Panc1 (cell line): Measurements from ENCODE around the gene COL23A1. TPM values are rescaled to one million over a fixed set of nuclear protein-coding genes. Genes with fewer than 3 reads are reported as not detected.

ENCODE experiments used
- ATAC-seq: fragments of 200-7000 bp; cut with Tn5 transposase; 2 replicates; pipeline ENCODE4 v1.9.1; 2020; ENCODE audit warnings: mild to moderate bottlenecking, moderate library complexity
- BruUV-seq: library from RNA; stranded (reverse); fragments of 400-500 nt; replicated peaks from 2 replicates; lab custom pipeline; 2021; lab: Mats Ljungman, UMichigan
- CTCF ChIA-PET: fragments of 300-600 bp; sonication (Branson Sonifier 250); formaldehyde crosslinking; loops from one replicate; lab custom pipeline; 2022; ENCODE audit warnings: antibody characterized with exemption; lab: Charles Lee
- POLR2A ChIA-PET: fragments of 300-600 bp; sonication (Branson Sonifier 250); formaldehyde crosslinking; loops from one replicate; lab custom pipeline; 2022; ENCODE audit warnings: antibody characterized with exemption; lab: Charles Lee
- DNase-seq: peaks from one replicate; pipeline ENCODE4 v3.0.0-alpha.2; 2010; ENCODE audit warnings: low read depth, low spot score
- H3K27ac ChIP-seq: 2 replicates; pipeline ENCODE4 v1.5.1; 2011; ENCODE audit warnings: mild to moderate bottlenecking, low read length, inconsistent platforms
- H3K27me3 ChIP-seq: fragments of 200-500 bp; sonication (Bioruptor generic); 2 replicates; pipeline ENCODE4 v1.6.0; 2014; ENCODE audit warnings: low read length, inconsistent platforms; ENCODE audit not compliant: control insufficient read depth, insufficient read depth
- H3K36me3 ChIP-seq: fragments of 200-500 bp; sonication (Bioruptor generic); 2 replicates; pipeline ENCODE4 v1.5.1; 2014; ENCODE audit warnings: inconsistent platforms, mild to moderate bottlenecking, low read length, moderate library complexity; ENCODE audit not compliant: control insufficient read depth, insufficient read depth
- H3K4me1 ChIP-seq: 2 replicates; pipeline ENCODE4 v1.5.1; 2011; ENCODE audit warnings: inconsistent platforms, mild to moderate bottlenecking, low read length, moderate library complexity; ENCODE audit not compliant: control insufficient read depth, insufficient read depth
- H3K4me3 ChIP-seq, 2 experiments: 2 replicates each; pipeline ENCODE4 v1.5.1; 2011 to 2012; ENCODE audit warnings: low read depth in 2 of 2, low read length in 2 of 2, mild to moderate bottlenecking in 2 of 2, inconsistent platforms in 1 of 2, moderate library complexity in 1 of 2
- H3K9me3 ChIP-seq: fragments of 200-500 bp; sonication (Bioruptor generic); 2 replicates; pipeline ENCODE4 v1.5.1; 2014; ENCODE audit warnings: low read depth, mild to moderate bottlenecking, inconsistent platforms, low read length, moderate library complexity; ENCODE audit not compliant: control insufficient read depth, insufficient read depth
- CTCF ChIP-seq: fragments of 450-650 bp; IDR thresholded peaks from 2 replicates; pipeline ENCODE4 v1.5.1; 2017; ENCODE audit warnings: mild to moderate bottlenecking
- POLR2AphosphoS5 ChIP-seq: IDR thresholded peaks from 2 replicates; pipeline ENCODE4 v1.6.1; 2012; ENCODE audit warnings: mild to moderate bottlenecking, low read depth, low read length, moderate library complexity
- SIN3A ChIP-seq: IDR thresholded peaks from 2 replicates; pipeline ENCODE4 v1.6.1; 2012; ENCODE audit warnings: low read depth, mild to moderate bottlenecking, low read length, moderate library complexity, borderline replicate concordance; ENCODE audit not compliant: insufficient read depth
- TCF7L2 ChIP-seq: IDR thresholded peaks from 2 replicates; pipeline ENCODE4 v1.6.1; 2011; ENCODE audit warnings: mild to moderate bottlenecking, low read depth, low read length, inconsistent platforms
- in situ Hi-C: cut with HindIII; loops from 2 replicates; pipeline ENCODE4 v1.10.0; 2016; ENCODE audit warnings: low sequenced_read_pairs, low pct_unique_long_range_greater_than_20kb
- intact Hi-C: fragments of 100-400 bp; cut with micrococcal nuclease; formaldehyde crosslinking; loops from one replicate; pipeline ENCODE4 v1.10.0; 2022; ENCODE audit not compliant: unreplicated experiment
- total RNA-seq: library from RNA; stranded (reverse); gene quantifications from one replicate; pipeline ENCODE4 v1.2.1, GENCODE V29; 2021; ENCODE audit not compliant: unreplicated experiment
- TF ChIP-seq, protein P1 (sequence below), 2 experiments: IDR thresholded peaks; 2 replicates each; pipeline ENCODE4 v1.6.1; 2011 to 2012; ENCODE audit warnings: low read depth in 2 of 2, control low read depth in 1 of 2, low read length in 1 of 2, mild to moderate bottlenecking in 1 of 2, moderate library complexity in 1 of 2; ENCODE audit not compliant: insufficient read depth in 1 of 2

The COL23A1 gene
- total RNA-seq, 1 experiment from 2014 or later = 0.05 TPM

DNA sequence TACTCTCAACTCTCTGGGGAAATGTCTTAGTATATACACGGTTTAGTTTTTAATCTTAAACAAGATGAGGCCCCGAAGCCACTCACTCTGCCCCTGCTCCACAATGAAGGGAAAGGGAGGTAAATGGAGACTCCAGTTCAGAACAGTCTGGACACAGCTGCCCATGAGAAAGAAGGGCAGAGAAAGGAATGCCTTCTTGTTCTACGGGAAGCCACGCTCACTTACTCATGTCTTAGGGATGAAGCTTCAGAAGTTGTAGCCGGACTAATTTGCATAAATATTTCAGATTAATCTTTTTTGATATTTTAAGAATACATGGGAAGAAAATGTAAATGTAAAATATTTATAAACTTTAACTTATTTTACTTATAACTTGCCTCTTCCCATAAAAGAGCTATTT lies 94.0 kb downstream of the COL23A1 start:
- no TSS peak for BruUV-seq
- Histone ChIP-seq H3K9me3 (no peaks in the 10 kb centered on the region; the same call in 1 of the 2 replicates), H3K36me3 (no peaks in the 10 kb centered on the region), H3K4me1 (no peaks in the 10 kb centered on the region), H3K27me3 (peaks cover 7% of the 10 kb centered on the region), H3K27ac (no peak overlapping the region), H3K4me3 (no peak overlapping the region)
- TF ChIP-seq SIN3A (no peak), POLR2AphosphoS5 (no peak), CTCF (no peak), TCF7L2 (no peak)
- TF ChIP-seq, protein P1, sequence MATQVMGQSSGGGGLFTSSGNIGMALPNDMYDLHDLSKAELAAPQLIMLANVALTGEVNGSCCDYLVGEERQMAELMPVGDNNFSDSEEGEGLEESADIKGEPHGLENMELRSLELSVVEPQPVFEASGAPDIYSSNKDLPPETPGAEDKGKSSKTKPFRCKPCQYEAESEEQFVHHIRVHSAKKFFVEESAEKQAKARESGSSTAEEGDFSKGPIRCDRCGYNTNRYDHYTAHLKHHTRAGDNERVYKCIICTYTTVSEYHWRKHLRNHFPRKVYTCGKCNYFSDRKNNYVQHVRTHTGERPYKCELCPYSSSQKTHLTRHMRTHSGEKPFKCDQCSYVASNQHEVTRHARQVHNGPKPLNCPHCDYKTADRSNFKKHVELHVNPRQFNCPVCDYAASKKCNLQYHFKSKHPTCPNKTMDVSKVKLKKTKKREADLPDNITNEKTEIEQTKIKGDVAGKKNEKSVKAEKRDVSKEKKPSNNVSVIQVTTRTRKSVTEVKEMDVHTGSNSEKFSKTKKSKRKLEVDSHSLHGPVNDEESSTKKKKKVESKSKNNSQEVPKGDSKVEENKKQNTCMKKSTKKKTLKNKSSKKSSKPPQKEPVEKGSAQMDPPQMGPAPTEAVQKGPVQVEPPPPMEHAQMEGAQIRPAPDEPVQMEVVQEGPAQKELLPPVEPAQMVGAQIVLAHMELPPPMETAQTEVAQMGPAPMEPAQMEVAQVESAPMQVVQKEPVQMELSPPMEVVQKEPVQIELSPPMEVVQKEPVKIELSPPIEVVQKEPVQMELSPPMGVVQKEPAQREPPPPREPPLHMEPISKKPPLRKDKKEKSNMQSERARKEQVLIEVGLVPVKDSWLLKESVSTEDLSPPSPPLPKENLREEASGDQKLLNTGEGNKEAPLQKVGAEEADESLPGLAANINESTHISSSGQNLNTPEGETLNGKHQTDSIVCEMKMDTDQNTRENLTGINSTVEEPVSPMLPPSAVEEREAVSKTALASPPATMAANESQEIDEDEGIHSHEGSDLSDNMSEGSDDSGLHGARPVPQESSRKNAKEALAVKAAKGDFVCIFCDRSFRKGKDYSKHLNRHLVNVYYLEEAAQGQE (IDR thresholded peaks at IDR 0.05; ENCODE audit: insufficient read depth in 1 of 2, low read depth in 2 of 2, low read length in 1 of 2) = no peak
- CTCF ChIA-PET = no interaction called here
- in situ Hi-C loops (no loop called here), intact Hi-C loops (no loop called here)
- POLR2A ChIA-PET = no interaction called here
- no peak for DNase-seq
- ATAC-seq = no peak

- intact Hi-C loops = no loop called here
- Histone ChIP-seq H3K4me3 (no peak overlapping the region), H3K4me1 (no peaks in the 10 kb centered on the region), H3K36me3 (no peaks in the 10 kb centered on the region), H3K27ac (no peak overlapping the region), H3K27me3 (peaks cover 7% of the 10 kb centered on the region), H3K9me3 (no peaks in the 10 kb centered on the region)
- ATAC-seq = no peak
- ChIA-PET CTCF (no interaction called here), POLR2A (no interaction called here)
- BruUV-seq = no TSS peak
- DNase-seq = no peak
- TF ChIP-seq TCF7L2 (no peak), SIN3A (no peak), POLR2AphosphoS5 (no peak), CTCF (no peak)
- TF ChIP-seq, protein P1 (IDR thresholded peaks at IDR 0.05; ENCODE audit: insufficient read depth in 1 of 2, low read depth in 2 of 2, low read length in 1 of 2) = no peak
- in situ Hi-C loops = no loop called here
Measured at GRCh38 chr5:178495706-178496105, 94.5 kb downstream of the COL23A1 start.
